OCI-LY7 (cell line): Measurements from ENCODE around the gene ANGPT4. TPM values are rescaled to one million over a fixed set of nuclear protein-coding genes. Genes with fewer than 3 reads are reported as not detected.

Experiments
- BruUV-seq: library from RNA; stranded (reverse); fragments of 400-500 nt; replicated peaks from 2 replicates; lab custom pipeline; 2021; lab: Mats Ljungman, UMichigan
- CTCF ChIA-PET: fragments of 300-600 bp; sonication (Branson Sonifier 250); formaldehyde crosslinking; loops from one replicate; lab custom pipeline; 2022; ENCODE audit warnings: antibody characterized with exemption; ENCODE audit not compliant: unreplicated experiment; lab: Charles Lee
- POLR2A ChIA-PET: fragments of 300-600 bp; sonication (Branson Sonifier 250); formaldehyde crosslinking; loops from one replicate; lab custom pipeline; 2022; ENCODE audit warnings: antibody characterized with exemption; lab: Charles Lee
- DNase-seq: peaks from one replicate; pipeline ENCODE4 v3.0.0-alpha.2; 2015; ENCODE audit warnings: low spot score
- H2AFZ ChIP-seq: fragments of 200-600 bp; sonication (generic), shearing (Covaris generic); 2 replicates; pipeline ENCODE4 v1.6.1; 2014; ENCODE audit warnings: mild to moderate bottlenecking, antibody characterized with exemption, low read length, moderate library complexity
- H3K27ac ChIP-seq: fragments of 200-600 bp; sonication (generic); 2 replicates; pipeline ENCODE4 v1.5.1; 2014; ENCODE audit warnings: mixed run types, low read depth, mild to moderate bottlenecking, moderate library complexity, low read length, inconsistent platforms; ENCODE audit not compliant: poor library complexity, severe bottlenecking
- H3K36me3 ChIP-seq: fragments of 200-600 bp; sonication (generic); 2 replicates; pipeline ENCODE4 v1.6.1; 2014; ENCODE audit warnings: mild to moderate bottlenecking, antibody characterized with exemption, low read length, moderate library complexity, mixed read lengths; ENCODE audit not compliant: insufficient read depth
- H3K4me1 ChIP-seq: fragments of 200-600 bp; sonication (generic); 2 replicates; pipeline ENCODE4 v1.5.1; 2014; ENCODE audit warnings: mild to moderate bottlenecking, low read length; ENCODE audit not compliant: insufficient read depth, poor library complexity, severe bottlenecking
- H3K4me2 ChIP-seq: fragments of 200-600 bp; sonication (generic); 2 replicates; pipeline ENCODE4 v1.6.1; 2014; ENCODE audit warnings: mild to moderate bottlenecking, low read length
- H3K4me3 ChIP-seq: fragments of 200-600 bp; sonication (generic); 2 replicates; pipeline ENCODE4 v1.5.1; 2014; ENCODE audit warnings: mild to moderate bottlenecking, low read depth, low read length; ENCODE audit not compliant: poor library complexity, severe bottlenecking
- H3K79me2 ChIP-seq: fragments of 200-600 bp; sonication (generic); 2 replicates; pipeline ENCODE4 v1.6.1; 2016; ENCODE audit warnings: low read depth, mild to moderate bottlenecking, low read length, moderate library complexity, mixed read lengths; ENCODE audit not compliant: insufficient read depth
- H3K9me2 ChIP-seq: fragments of 200-600 bp; sonication (generic); 2 replicates; pipeline ENCODE4 v1.6.1; 2016; ENCODE audit warnings: mild to moderate bottlenecking, low read length, mixed read lengths; ENCODE audit not compliant: insufficient read depth
- H3K9me3 ChIP-seq: fragments of 200-600 bp; sonication (generic); 2 replicates; pipeline ENCODE4 v1.6.1; 2014; ENCODE audit warnings: mild to moderate bottlenecking, mixed run types, low read length, mixed read lengths
- H4K20me1 ChIP-seq: fragments of 200-600 bp; sonication (generic); 2 replicates; pipeline ENCODE4 v1.6.1; 2014; ENCODE audit warnings: mild to moderate bottlenecking, antibody characterized with exemption, low read length, moderate library complexity, mixed read lengths; ENCODE audit not compliant: insufficient read depth
- CTCF ChIP-seq: fragments of 200-600 bp; sonication (generic); conservative IDR thresholded peaks from 2 replicates; pipeline ENCODE4 v1.5.1; 2014; ENCODE audit warnings: mild to moderate bottlenecking, antibody characterized with exemption, low read length, moderate library complexity, mixed read lengths
- EZH2phosphoT487 ChIP-seq: fragments of 200-600 bp; sonication (generic); IDR thresholded peaks from 2 replicates; pipeline ENCODE4 v1.6.1; 2018; ENCODE audit warnings: low read depth, borderline replicate concordance, mild to moderate bottlenecking, mixed run types, antibody characterized with exemption, low read length, moderate library complexity, mixed read lengths
- intact Hi-C: fragments of 100-400 bp; cut with micrococcal nuclease; formaldehyde crosslinking; loops from one replicate; pipeline ENCODE4 v1.10.0; 2022; ENCODE audit not compliant: unreplicated experiment
- total RNA-seq, 2 experiments: library from RNA; depleted of rRNA in 1 of 2; stranded (reverse); fragments of >200 nt in 1 of 2; shearing (Covaris generic) in 1 of 2; gene quantifications; 2 replicates each; pipeline ENCODE4 v1.2.3, GENCODE V29; 2014 to 2022

ANGPT4 gene
- total RNA-seq, 2 experiments from 2014 or later, result not detected

- TF ChIP-seq EZH2phosphoT487, result no peak
- no peak for TF ChIP-seq CTCF
- H2AFZ ChIP-seq, result no peak overlapping the region
- H3K79me2 ChIP-seq, result no peaks in the 10 kb centered on the region
- CTCF ChIA-PET, result no interaction called here
- H3K9me2 ChIP-seq, result no peaks in the 10 kb centered on the region
- no peak overlapping the region for H3K4me2 ChIP-seq
- no peak overlapping the region for H3K4me3 ChIP-seq
- H3K27ac ChIP-seq, result no peak overlapping the region
- no peak for DNase-seq
- no peaks in the 10 kb centered on the region for H3K9me3 ChIP-seq
- intact Hi-C loops, result loop anchor here (10.0 kb wide), 1 partner anchor 66 kb away; no protein-coding TSS in a partner anchor
- no peaks in the 10 kb centered on the region for H3K36me3 ChIP-seq
- POLR2A ChIA-PET, result no interaction called here
- no peaks in the 10 kb centered on the region; the same call in 1 of the 2 replicates for H4K20me1 ChIP-seq
- BruUV-seq, result no TSS peak
- H3K4me1 ChIP-seq, result no peaks in the 10 kb centered on the region
Measured at GRCh38 chr20:881051-881782, 34.9 kb downstream of the ANGPT4 start.

GRCh38 chr20:879626-880025, 36.5 kb downstream of the ANGPT4 start:
- H3K79me2 ChIP-seq, result no peaks in the 10 kb centered on the region
- intact Hi-C loops, result loop anchor here (10.0 kb wide), 1 partner anchor 65 kb away; no protein-coding TSS in a partner anchor
- CTCF ChIA-PET, result no interaction called here
- no peaks in the 10 kb centered on the region for H3K9me2 ChIP-seq
- H3K4me1 ChIP-seq, result no peaks in the 10 kb centered on the region
- no peak overlapping the region for H3K27ac ChIP-seq
- POLR2A ChIA-PET, result interaction anchor here (1.0 kb wide), 1 partner anchor 82 kb away, joined by 3 read pairs; no protein-coding TSS in a partner anchor
- no peak overlapping the region for H3K4me2 ChIP-seq
- TF ChIP-seq CTCF (no peak), EZH2phosphoT487 (no peak)
- BruUV-seq, result no TSS peak
- no peak for DNase-seq
- H3K4me3 ChIP-seq, result no peak overlapping the region
- H4K20me1 ChIP-seq, result no peaks in the 10 kb centered on the region; the same call in 1 of the 2 replicates
- no peaks in the 10 kb centered on the region for H3K9me3 ChIP-seq
- H3K36me3 ChIP-seq, result no peaks in the 10 kb centered on the region
- H2AFZ ChIP-seq, result no peak overlapping the region
